HepG2 (cell line): ENCODE data around the gene FANCE. TPM values are rescaled to one million over a fixed set of nuclear protein-coding genes. Genes with fewer than 3 reads are reported as not detected.

Source experiments
- DBP ChIP-seq: sonication (generic); formaldehyde crosslinking; IDR thresholded peaks from 2 replicates; pipeline ENCODE4 v1.4.0; 2020; ENCODE audit warnings: missing genetic modification reagents; ENCODE audit errors: not compliant biosample characterization
- DZIP1 ChIP-seq: sonication (generic); formaldehyde crosslinking; IDR thresholded peaks from 2 replicates; pipeline ENCODE4 v1.5.0; 2020; ENCODE audit warnings: mild to moderate bottlenecking, missing genetic modification reagents
- HIVEP1 ChIP-seq: sonication (generic); formaldehyde crosslinking; IDR thresholded peaks from 2 replicates; pipeline ENCODE4 v1.4.0; 2020; ENCODE audit warnings: mild to moderate bottlenecking, missing genetic modification reagents
- KDM4B ChIP-seq: sonication (generic); formaldehyde crosslinking; IDR thresholded peaks from 2 replicates; pipeline ENCODE4 v1.4.0; 2020; ENCODE audit warnings: missing genetic modification reagents
- MEIS2 ChIP-seq: sonication (generic); formaldehyde crosslinking; IDR thresholded peaks from 2 replicates; pipeline ENCODE4 v1.9.0; 2021; ENCODE audit warnings: mild to moderate bottlenecking, missing genetic modification reagents
- NBN ChIP-seq: fragments of 450-650 bp; conservative IDR thresholded peaks from 2 replicates; pipeline ENCODE4 v1.6.1; 2017
- NFIC ChIP-seq: IDR thresholded peaks from 2 replicates; pipeline ENCODE4 v1.6.1; 2012; ENCODE audit warnings: mild to moderate bottlenecking, low read length, inconsistent platforms
- NR2F1 ChIP-seq, 2 experiments: fragments of 450-650 bp in 1 of 2; formaldehyde crosslinking in 1 of 2; IDR thresholded peaks; 2 replicates each; pipeline versions ENCODE4 v1.5.0 to v1.6.1; 2016 to 2020; ENCODE audit warnings: mild to moderate bottlenecking in 1 of 2, missing compliant biosample characterization in 1 of 2, missing genetic modification reagents in 1 of 2, moderate library complexity in 1 of 2
- PITX1 ChIP-seq: sonication (generic); formaldehyde crosslinking; IDR thresholded peaks from 2 replicates; pipeline ENCODE4 v1.5.1; 2020; ENCODE audit warnings: mild to moderate bottlenecking, missing genetic modification reagents
- REST ChIP-seq, 2 experiments: IDR thresholded peaks; 2 replicates each; pipeline ENCODE4 v1.6.1; 2011 to 2012; ENCODE audit warnings: low read length in 2 of 2, borderline replicate concordance in 1 of 2, low read depth in 1 of 2, mild to moderate bottlenecking in 1 of 2, moderate library complexity in 1 of 2
- SIX1 ChIP-seq: sonication (generic); formaldehyde crosslinking; IDR thresholded peaks from 2 replicates; pipeline ENCODE4 v1.4.0; 2020; ENCODE audit warnings: missing genetic modification reagents, borderline replicate concordance
- THRA ChIP-seq: sonication (generic); formaldehyde crosslinking; IDR thresholded peaks from 2 replicates; pipeline ENCODE4 v1.4.0; 2020; ENCODE audit warnings: missing genetic modification reagents, borderline replicate concordance
- ZBTB39 ChIP-seq: sonication (generic); formaldehyde crosslinking; IDR thresholded peaks from 2 replicates; pipeline ENCODE4 v1.5.0; 2020; ENCODE audit warnings: missing genetic modification reagents
- ZBTB42 ChIP-seq: sonication (generic); formaldehyde crosslinking; IDR thresholded peaks from 2 replicates; pipeline ENCODE4 v1.5.0; 2020; ENCODE audit warnings: mild to moderate bottlenecking, missing genetic modification reagents
- ZSCAN5A ChIP-seq: sonication (generic); formaldehyde crosslinking; IDR thresholded peaks from 2 replicates; pipeline ENCODE4 v1.8.0; 2022; ENCODE audit warnings: mild to moderate bottlenecking, missing genetic modification reagents, borderline replicate concordance
- polyA plus RNA-seq, 8 experiments: library from polyadenylated mRNA; depleted of rRNA in 3 of 8; stranded (reverse) in 7 of 8; unstranded in 1 of 8; fragments of >200 nt; fragmentation: Illumina TruSeq in 4 of 8; extraction: Trizol in 4 of 8; gene quantifications; 2 replicates each; pipeline versions ENCODE4 v1.2.1 to v1.2.3, GENCODE V29; 2011 to 2016; ENCODE audit warnings: low read depth in 4 of 8, missing spikeins in 1 of 8, mixed read lengths in 1 of 8; ENCODE audit not compliant: insufficient read depth in 1 of 8
- total RNA-seq, 5 experiments: library from RNA; depleted of rRNA; stranded (reverse); fragments of >200 nt; fragmentation: Illumina TruSeq; extraction: Trizol; gene quantifications; 2 replicates each; pipeline ENCODE4 v1.2.3, GENCODE V29; 2016; ENCODE audit warnings: low read depth in 1 of 5

Gene FANCE
- total and polyA plus RNA-seq, 2 of the 13 experiments (the other 11 are each of a cell fraction or from before 2014, with no cell fraction given) = 7.1 to 11.2 TPM

GRCh38 chr6:35428421-35429149 is 23.6 kb upstream of the FANCE start (continued):
- no peak for TF ChIP-seq DBP (CRISPR knock-in tag)
- TF ChIP-seq NFIC = 0 out of 2 replicates have a peak, but pooled peaks have one; percentile 21
- peak; percentile 77; the same call in 1 of the 2 replicates for TF ChIP-seq THRA (CRISPR knock-in tag)
- TF ChIP-seq HIVEP1 = 0 out of 2 replicates have a peak, but pooled peaks have one; percentile 14
- no peak for TF ChIP-seq NBN
- TF ChIP-seq PITX1 (CRISPR knock-in tag) = peak; percentile 47; the same call in 1 of the 2 replicates
- no peak for TF ChIP-seq DZIP1 (CRISPR knock-in tag)
- peak; percentile 97 for TF ChIP-seq ZBTB39 (CRISPR knock-in tag)
- no peak for TF ChIP-seq ZSCAN5A
- TF ChIP-seq ZBTB42 (CRISPR knock-in tag) = no peak
- TF ChIP-seq REST (IDR thresholded peaks at IDR 0.05; ENCODE audit: borderline replicate concordance in 1 of 2, low read depth in 1 of 2, low read length in 2 of 2) = no peak
- peak; percentile 80; the same call in 1 of the 2 replicates for TF ChIP-seq MEIS2 (CRISPR knock-in tag)
- peak; percentile 57; the same call in 1 of the 2 replicates for TF ChIP-seq SIX1
- TF ChIP-seq NR2F1 (CRISPR knock-in tag; IDR thresholded peaks at IDR 0.05) = peak in 1 of 2 experiments; percentile 70; a peak in 2 of 4 replicates
- TF ChIP-seq KDM4B (CRISPR knock-in tag) = no peak
